Measurements from ENCODE around the gene MRTFA.
"Not testable (repeated sequence)": the region's sequence is repeated elsewhere in the genome, so short reads cannot be mapped to it uniquely, and the experiment has no call there.

Gene MRTFA

DNA sequence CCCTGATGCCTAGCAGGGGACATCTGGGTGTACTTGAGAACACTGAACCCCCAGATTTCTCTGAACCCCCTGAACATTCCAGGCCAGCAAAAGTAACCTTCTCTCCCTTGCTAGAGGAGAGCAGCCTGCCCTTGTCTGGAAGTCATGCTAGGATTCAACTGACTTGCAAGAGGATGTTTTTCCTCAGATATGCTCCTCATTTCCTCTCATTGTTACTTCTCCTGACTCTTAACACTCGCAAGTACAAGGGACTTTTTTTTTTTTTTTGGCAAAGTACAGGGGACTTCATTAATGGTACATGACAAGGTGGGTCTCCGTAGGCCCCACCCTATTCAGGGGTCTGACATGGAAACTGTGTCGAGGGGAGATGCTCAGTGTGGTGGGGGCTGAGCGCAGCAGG lies 36.5 kb upstream of the MRTFA start:
- no peak overlapping the region for H3K9ac ChIP-seq (ENCODE audit: low read length)
- no peaks in the 10 kb centered on the region for H3K36me3 ChIP-seq (ENCODE audit: control insufficient read depth, low read depth, low read length)
- H3K4me3 ChIP-seq (ENCODE audit: low read length): no peak overlapping the region
- H3K27ac ChIP-seq (ENCODE audit: low read length): no peak overlapping the region
- no peaks in the 10 kb centered on the region for H3K9me3 ChIP-seq (ENCODE audit: control insufficient read depth, low read depth, low read length)
- no peaks in the 10 kb centered on the region for H3K27me3 ChIP-seq (ENCODE audit: control insufficient read depth, insufficient read depth, low read length)
- no peaks in the 10 kb centered on the region for H3K4me1 ChIP-seq (ENCODE audit: control insufficient read depth, low read depth, low read length)

GRCh38 chr22:40671796-40672360 lies 35.4 kb upstream of the MRTFA start:
- Histone ChIP-seq H3K27me3 (ENCODE audit: control insufficient read depth, insufficient read depth, low read length) (no peaks in the 10 kb centered on the region), H3K4me1 (ENCODE audit: control insufficient read depth, low read depth, low read length) (no peaks in the 10 kb centered on the region), H3K27ac (ENCODE audit: low read length) (no peak overlapping the region), H3K9ac (ENCODE audit: low read length) (no peak overlapping the region), H3K36me3 (ENCODE audit: control insufficient read depth, low read depth, low read length) (no peaks in the 10 kb centered on the region), H3K9me3 (ENCODE audit: control insufficient read depth, low read depth, low read length) (no peaks in the 10 kb centered on the region), H3K4me3 (ENCODE audit: low read length) (no peak overlapping the region)

GRCh38 chr22:40671369-40671768 lies 34.9 kb upstream of the MRTFA start:
- Histone ChIP-seq H3K4me3 (ENCODE audit: low read length) (no peak overlapping the region), H3K27ac (ENCODE audit: low read length) (no peak overlapping the region), H3K27me3 (ENCODE audit: control insufficient read depth, insufficient read depth, low read length) (no peaks in the 10 kb centered on the region), H3K9me3 (ENCODE audit: control insufficient read depth, low read depth, low read length) (no peaks in the 10 kb centered on the region), H3K4me1 (ENCODE audit: control insufficient read depth, low read depth, low read length) (no peaks in the 10 kb centered on the region), H3K9ac (ENCODE audit: low read length) (no peak overlapping the region), H3K36me3 (ENCODE audit: control insufficient read depth, low read depth, low read length) (no peaks in the 10 kb centered on the region)

DNA sequence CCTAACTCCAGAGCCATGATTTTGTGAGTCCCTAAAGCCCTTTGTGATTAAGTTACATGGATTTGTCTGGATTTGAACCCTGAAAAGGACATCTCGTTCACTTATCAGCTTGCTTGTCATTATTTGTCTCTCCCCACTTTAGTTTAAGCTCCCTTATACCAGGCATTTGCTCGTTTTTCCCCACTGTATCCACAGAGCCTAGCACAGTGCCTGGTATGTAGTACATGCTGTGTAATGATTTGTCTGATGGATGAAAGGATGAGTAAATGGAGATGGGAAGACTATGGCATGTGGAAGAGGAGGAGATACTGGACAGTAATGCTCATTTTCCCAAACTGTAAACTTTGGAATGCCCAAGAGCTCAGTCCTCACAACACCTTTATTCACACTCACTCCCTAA lies 33.5 kb upstream of the MRTFA start:
- Histone ChIP-seq H3K36me3 (ENCODE audit: control insufficient read depth, low read depth, low read length) (no peaks in the 10 kb centered on the region), H3K4me1 (ENCODE audit: control insufficient read depth, low read depth, low read length) (no peaks in the 10 kb centered on the region), H3K27me3 (ENCODE audit: control insufficient read depth, insufficient read depth, low read length) (no peaks in the 10 kb centered on the region), H3K9ac (ENCODE audit: low read length) (no peak overlapping the region), H3K27ac (ENCODE audit: low read length) (no peak overlapping the region), H3K9me3 (ENCODE audit: control insufficient read depth, low read depth, low read length) (no peaks in the 10 kb centered on the region), H3K4me3 (ENCODE audit: low read length) (no peak overlapping the region)

GRCh38 chr22:40668611-40669411 lies 32.3 kb upstream of the MRTFA start:
- Histone ChIP-seq H3K27ac (ENCODE audit: low read length) (no peak overlapping the region), H3K4me3 (ENCODE audit: low read length) (no peak overlapping the region), H3K9ac (ENCODE audit: low read length) (no peak overlapping the region), H3K9me3 (ENCODE audit: control insufficient read depth, low read depth, low read length) (no peaks in the 10 kb centered on the region), H3K4me1 (ENCODE audit: control insufficient read depth, low read depth, low read length) (no peaks in the 10 kb centered on the region), H3K27me3 (ENCODE audit: control insufficient read depth, insufficient read depth, low read length) (no peaks in the 10 kb centered on the region), H3K36me3 (ENCODE audit: control insufficient read depth, low read depth, low read length) (no peaks in the 10 kb centered on the region)

GRCh38 chr22:40666151-40666848 lies 29.8 kb upstream of the MRTFA start:
- Histone ChIP-seq H3K27ac (ENCODE audit: low read length) (no peak overlapping the region), H3K36me3 (ENCODE audit: control insufficient read depth, low read depth, low read length) (no peaks in the 10 kb centered on the region), H3K4me3 (ENCODE audit: low read length) (no peak overlapping the region), H3K9me3 (ENCODE audit: control insufficient read depth, low read depth, low read length) (no peaks in the 10 kb centered on the region), H3K9ac (ENCODE audit: low read length) (no peak overlapping the region), H3K4me1 (ENCODE audit: control insufficient read depth, low read depth, low read length) (no peaks in the 10 kb centered on the region), H3K27me3 (ENCODE audit: control insufficient read depth, insufficient read depth, low read length) (no peaks in the 10 kb centered on the region)

- Histone ChIP-seq H3K4me1 (ENCODE audit: control insufficient read depth, low read depth, low read length) (no peaks in the 10 kb centered on the region), H3K27me3 (ENCODE audit: control insufficient read depth, insufficient read depth, low read length) (no peaks in the 10 kb centered on the region), H3K27ac (ENCODE audit: low read length) (no peak overlapping the region), H3K4me3 (ENCODE audit: low read length) (no peak overlapping the region), H3K36me3 (ENCODE audit: control insufficient read depth, low read depth, low read length) (no peaks in the 10 kb centered on the region), H3K9me3 (ENCODE audit: control insufficient read depth, low read depth, low read length) (no peaks in the 10 kb centered on the region), H3K9ac (ENCODE audit: low read length) (no peak overlapping the region)
These were observed 28.8 kb upstream of the MRTFA start for GRCh38 chr22:40665312-40665711.

DNA sequence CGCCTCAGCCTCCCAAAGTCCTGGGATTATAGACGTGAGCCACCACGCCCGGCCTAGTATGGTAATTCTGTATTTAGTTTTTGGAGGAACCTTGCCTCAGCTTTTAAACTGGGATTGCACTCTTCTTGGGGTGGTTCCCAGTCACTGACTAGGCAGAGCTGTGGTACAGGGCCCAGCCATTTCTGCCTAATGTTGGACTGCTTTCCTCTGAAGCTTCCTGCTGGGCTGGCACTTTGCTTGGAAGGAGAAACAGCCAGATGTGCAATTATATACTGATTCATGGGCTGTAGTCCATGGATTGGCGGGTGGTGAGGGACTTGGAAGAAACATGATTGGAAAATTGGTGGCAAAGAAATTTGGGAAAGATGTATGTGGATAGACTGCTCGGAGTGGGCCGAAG lies 25.2 kb upstream of the MRTFA start:
- Histone ChIP-seq H3K4me1 (ENCODE audit: control insufficient read depth, low read depth, low read length) (no peaks in the 10 kb centered on the region), H3K36me3 (ENCODE audit: control insufficient read depth, low read depth, low read length) (no peaks in the 10 kb centered on the region), H3K4me3 (ENCODE audit: low read length) (no peak overlapping the region), H3K9ac (ENCODE audit: low read length) (no peak overlapping the region), H3K27ac (ENCODE audit: low read length) (no peak overlapping the region), H3K9me3 (ENCODE audit: control insufficient read depth, low read depth, low read length) (no peaks in the 10 kb centered on the region), H3K27me3 (ENCODE audit: control insufficient read depth, insufficient read depth, low read length) (no peaks in the 10 kb centered on the region)

- no peaks in the 10 kb centered on the region for H3K4me1 ChIP-seq (ENCODE audit: control insufficient read depth, low read depth, low read length)
- H3K27me3 ChIP-seq (ENCODE audit: control insufficient read depth, insufficient read depth, low read length): no peaks in the 10 kb centered on the region
- H3K36me3 ChIP-seq (ENCODE audit: control insufficient read depth, low read depth, low read length): no peaks in the 10 kb centered on the region
- H3K27ac ChIP-seq (ENCODE audit: low read length): no peak overlapping the region
- H3K9me3 ChIP-seq (ENCODE audit: control insufficient read depth, low read depth, low read length): no peaks in the 10 kb centered on the region
- no peak overlapping the region for H3K9ac ChIP-seq (ENCODE audit: low read length)
- no peak overlapping the region for H3K4me3 ChIP-seq (ENCODE audit: low read length)
These were observed 24.2 kb upstream of the MRTFA start for GRCh38 chr22:40660730-40661129.

GRCh38 chr22:40659166-40659565 lies 22.6 kb upstream of the MRTFA start:
- H3K27ac ChIP-seq (ENCODE audit: low read length): no peak overlapping the region
- H3K27me3 ChIP-seq (ENCODE audit: control insufficient read depth, insufficient read depth, low read length): no peaks in the 10 kb centered on the region
- H3K9me3 ChIP-seq (ENCODE audit: control insufficient read depth, low read depth, low read length): no peaks in the 10 kb centered on the region

DNA sequence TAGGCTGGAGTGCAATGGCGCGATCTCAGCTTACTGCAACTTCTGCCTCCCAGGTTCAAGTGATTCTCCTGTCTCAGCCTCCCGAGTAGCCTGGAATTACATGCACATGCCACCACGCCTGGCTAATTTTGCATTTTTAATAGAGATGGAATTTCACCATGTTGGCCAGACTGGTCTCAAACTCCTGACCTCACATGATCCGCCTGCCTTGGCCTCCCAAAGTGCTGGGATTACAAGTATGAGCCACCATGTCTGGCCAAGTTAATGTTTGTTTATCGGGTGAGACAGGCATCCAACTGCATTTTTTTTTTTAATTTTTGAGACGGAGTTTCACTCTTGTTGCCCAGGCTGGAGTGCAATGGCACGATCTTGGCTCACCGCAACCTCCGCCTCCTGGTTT lies 20.1 kb upstream of the MRTFA start:
- not testable (repeated sequence) for H3K27me3 ChIP-seq (ENCODE audit: control insufficient read depth, insufficient read depth, low read length); H3K36me3 ChIP-seq (ENCODE audit: control insufficient read depth, low read depth, low read length); H3K4me1 ChIP-seq (ENCODE audit: control insufficient read depth, low read depth, low read length); H3K9me3 ChIP-seq (ENCODE audit: control insufficient read depth, low read depth, low read length); H3K4me3 ChIP-seq (ENCODE audit: low read length); H3K27ac ChIP-seq (ENCODE audit: low read length); H3K9ac ChIP-seq (ENCODE audit: low read length)

More at GRCh38 chr22:40659166-40659565, 22.6 kb upstream of the MRTFA start:
- Histone ChIP-seq H3K9ac (ENCODE audit: low read length) (no peak overlapping the region), H3K4me1 (ENCODE audit: control insufficient read depth, low read depth, low read length) (no peaks in the 10 kb centered on the region), H3K36me3 (ENCODE audit: control insufficient read depth, low read depth, low read length) (no peaks in the 10 kb centered on the region), H3K4me3 (ENCODE audit: low read length) (no peak overlapping the region)

DNA sequence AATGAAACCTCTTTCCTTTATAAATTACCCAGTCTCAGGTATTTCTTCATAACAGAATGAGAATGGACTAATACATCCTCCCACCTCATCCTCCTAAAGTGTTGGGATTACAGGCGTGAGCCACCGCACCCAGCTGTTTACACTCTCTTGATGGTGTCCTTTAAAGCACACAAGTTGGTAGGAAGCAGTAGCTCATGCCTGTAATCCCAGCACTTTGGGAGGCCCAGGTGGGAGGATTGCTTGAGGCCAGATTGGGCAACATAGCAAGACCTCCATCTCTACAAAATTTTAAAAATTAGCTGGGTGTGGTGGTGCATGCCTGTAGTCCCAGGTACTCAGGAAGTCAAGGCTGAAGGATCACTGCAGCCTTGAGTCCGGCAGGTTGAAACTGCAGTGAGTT lies 19.4 kb upstream of the MRTFA start:
- H3K9me3 ChIP-seq (ENCODE audit: control insufficient read depth, low read depth, low read length); H3K9ac ChIP-seq (ENCODE audit: low read length); H3K27me3 ChIP-seq (ENCODE audit: control insufficient read depth, insufficient read depth, low read length); H3K4me1 ChIP-seq (ENCODE audit: control insufficient read depth, low read depth, low read length); H3K4me3 ChIP-seq (ENCODE audit: low read length); H3K36me3 ChIP-seq (ENCODE audit: control insufficient read depth, low read depth, low read length); H3K27ac ChIP-seq (ENCODE audit: low read length): not testable (repeated sequence)
